Measurements from ENCODE around the gene LRRTM4.

LRRTM4 gene

GRCh38 chr2:76752506-76752905, 769.7 kb downstream of the LRRTM4 start:
- TF ChIP-seq CTCF (IDR thresholded peaks at IDR 0.05; ENCODE audit: low read depth, low read length): no peak

DNA sequence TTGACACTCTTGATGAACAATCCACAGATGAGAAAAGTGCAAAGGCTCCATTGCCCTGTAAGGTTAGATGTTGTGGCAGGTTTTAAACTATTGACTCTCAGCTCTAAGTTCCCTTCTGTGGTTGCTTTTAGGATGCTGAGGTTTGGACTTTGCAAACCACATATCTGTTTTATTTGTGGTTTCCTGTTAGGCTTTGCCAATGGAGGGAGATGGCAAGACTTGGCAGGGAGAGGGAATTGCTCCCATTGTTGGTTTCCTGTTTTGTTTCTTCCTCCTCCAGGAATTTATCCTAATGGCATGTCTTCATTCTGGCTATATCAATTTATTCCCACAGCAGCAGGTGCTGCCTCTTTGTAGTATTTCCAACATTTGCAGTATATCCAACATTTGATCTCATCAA, 772.3 kb downstream of the LRRTM4 start:
- no peak for TF ChIP-seq CTCF (IDR thresholded peaks at IDR 0.05; ENCODE audit: low read depth, low read length)
- no peak overlapping the region for H3K4me3 ChIP-seq (ENCODE audit: low read depth, low read length)

More at GRCh38 chr2:76752506-76752905, 769.7 kb downstream of the LRRTM4 start:
- H3K4me3 ChIP-seq (ENCODE audit: low read depth, low read length): no peak overlapping the region

GRCh38 chr2:76748581-76749296, 773.4 kb downstream of the LRRTM4 start:
- H3K4me3 ChIP-seq (ENCODE audit: low read depth, low read length): no peak overlapping the region
- TF ChIP-seq CTCF (IDR thresholded peaks at IDR 0.05; ENCODE audit: low read depth, low read length): no peak

DNA sequence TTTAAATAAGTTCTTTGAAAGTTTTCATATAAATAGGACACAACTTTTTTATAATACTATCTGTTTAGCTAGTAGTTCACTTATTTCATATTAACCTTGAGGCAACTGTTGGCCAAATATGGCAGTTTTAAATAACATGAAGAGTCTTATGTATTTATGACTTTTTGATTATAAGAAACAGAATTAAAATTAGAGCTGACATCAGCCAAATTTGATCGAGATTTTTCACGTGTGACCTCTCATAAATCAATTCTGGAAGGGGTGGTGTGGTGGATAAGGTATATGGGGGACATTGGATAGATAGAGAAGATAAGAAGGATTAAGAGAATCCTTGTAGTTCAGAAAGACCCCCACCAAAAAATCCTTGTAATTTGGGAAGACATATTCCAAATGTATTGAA, 776.6 kb downstream of the LRRTM4 start:
- TF ChIP-seq CTCF (IDR thresholded peaks at IDR 0.05; ENCODE audit: low read depth, low read length): no peak
- H3K4me3 ChIP-seq (ENCODE audit: low read depth, low read length): no peak overlapping the region

GRCh38 chr2:76737607-76738006, 784.6 kb downstream of the LRRTM4 start:
- no peak for TF ChIP-seq CTCF (IDR thresholded peaks at IDR 0.05; ENCODE audit: low read depth, low read length)
- no peak overlapping the region for H3K4me3 ChIP-seq (ENCODE audit: low read depth, low read length)

- H3K4me3 ChIP-seq (ENCODE audit: low read depth, low read length): no peak overlapping the region
- no peak for TF ChIP-seq CTCF (IDR thresholded peaks at IDR 0.05; ENCODE audit: low read depth, low read length)
These were observed 788.4 kb downstream of the LRRTM4 start for GRCh38 chr2:76733736-76734135.

DNA sequence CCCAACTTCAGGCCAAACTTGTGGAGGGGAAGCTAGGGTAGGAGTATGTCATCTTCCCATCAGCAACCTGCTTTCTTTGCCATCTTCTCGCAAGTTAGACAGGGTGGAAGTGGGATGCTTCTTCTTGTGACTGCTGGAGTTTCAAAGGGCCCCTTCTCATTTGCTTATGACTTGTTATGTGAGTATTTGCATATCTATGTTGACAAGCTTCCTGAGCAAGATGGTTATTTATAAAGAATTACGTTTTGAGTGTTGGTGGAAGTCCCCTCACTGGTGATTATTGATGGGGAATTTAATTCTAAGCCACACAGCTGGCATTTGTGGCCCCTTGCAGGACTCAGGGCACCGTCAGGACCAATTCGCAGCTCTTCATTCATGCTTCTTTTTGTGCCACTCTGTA, 791.0 kb downstream of the LRRTM4 start:
- no peak for TF ChIP-seq CTCF (IDR thresholded peaks at IDR 0.05; ENCODE audit: low read depth, low read length)
- no peak overlapping the region for H3K4me3 ChIP-seq (ENCODE audit: low read depth, low read length)
